H1 (cell line): ENCODE results near the gene BRPF3. TPM values are rescaled to one million over a fixed set of nuclear protein-coding genes. Genes with fewer than 3 reads are reported as not detected.

ENCODE experiments used
- CTCF ChIA-PET: fragments of 300-600 bp; sonication (Branson Sonifier 250); formaldehyde crosslinking; loops from one replicate; lab custom pipeline; 2021; ENCODE audit not compliant: partially characterized antibody; lab: Charles Lee
- POLR2A ChIA-PET: fragments of 300-600 bp; sonication (Branson Sonifier 250); formaldehyde crosslinking; loops from one replicate; lab custom pipeline; 2021; ENCODE audit warnings: inconsistent platforms; ENCODE audit not compliant: partially characterized antibody; lab: Charles Lee
- DNase-seq, 2 experiments: peaks; one replicate each; pipeline versions ENCODE4 v3.0.0 to v3.0.0-alpha.2; 2010 to 2022; ENCODE audit warnings: low spot score in 2 of 2, low read depth in 1 of 2, mixed read lengths in 1 of 2
- FAIRE-seq: peaks from 2 replicates; lab custom pipeline; 2011; peaks lifted over from hg19 to GRCh38; lab: Jason Lieb, UNC
- H2AFZ ChIP-seq: 2 replicates; pipeline ENCODE4 v1.8.1; 2012; ENCODE audit warnings: low read length, inconsistent platforms
- H2AK5ac ChIP-seq: 2 replicates; pipeline ENCODE4 v1.6.1; 2013; ENCODE audit warnings: low read depth, low read length
- H2BK120ac ChIP-seq: replicated peaks from 2 replicates; pipeline ENCODE3; 2013; ENCODE audit warnings: low read depth, low read length, inconsistent platforms
- H2BK12ac ChIP-seq: 2 replicates; pipeline ENCODE4 v1.6.1; 2013; ENCODE audit warnings: low read depth, low read length
- H2BK15ac ChIP-seq: 2 replicates; pipeline ENCODE4 v1.6.1; 2013; ENCODE audit warnings: low read length
- H2BK20ac ChIP-seq: 2 replicates; pipeline ENCODE4 v1.6.1; 2013; ENCODE audit warnings: low read length
- H2BK5ac ChIP-seq: 2 replicates; pipeline ENCODE4 v1.6.1; 2013; ENCODE audit warnings: low read depth, low read length
- H3K14ac ChIP-seq: 2 replicates; pipeline ENCODE4 v1.6.1; 2013; ENCODE audit warnings: inconsistent platforms; ENCODE audit not compliant: insufficient read length
- H3K18ac ChIP-seq: 2 replicates; pipeline ENCODE4 v1.6.1; 2013; ENCODE audit warnings: low read length; ENCODE audit errors: extremely low read depth
- H3K23ac ChIP-seq: 2 replicates; pipeline ENCODE4 v1.6.1; 2013; ENCODE audit warnings: inconsistent platforms; ENCODE audit not compliant: insufficient read length
- H3K23me2 ChIP-seq: 2 replicates; pipeline ENCODE4 v1.6.1; 2013; ENCODE audit warnings: low read depth, low read length
- H3K27ac ChIP-seq: 2 replicates; pipeline ENCODE4 v1.6.1; 2011; ENCODE audit warnings: low read depth, low read length, inconsistent platforms
- H3K27me3 ChIP-seq, 4 experiments: replicated peaks in 1 of 4; 1 replicate in 1 of 4; 2 replicates in 3 of 4; pipeline versions ENCODE4 v1.6.1 to v1.8.1; 2011 to 2013; ENCODE audit warnings: low read length in 3 of 4, mild to moderate bottlenecking in 3 of 4, inconsistent platforms in 2 of 4, mixed read lengths in 2 of 4, moderate library complexity in 1 of 4; ENCODE audit not compliant: control insufficient read depth in 3 of 4, insufficient read depth in 3 of 4; ENCODE audit errors: extremely low read depth in 1 of 4
- H3K36me3 ChIP-seq, 4 experiments: 2 replicates each; pipeline versions ENCODE4 v1.6.1 to v1.8.1; 2011 to 2013; ENCODE audit warnings: mild to moderate bottlenecking in 4 of 4, low read length in 3 of 4, moderate library complexity in 2 of 4, control low read depth in 1 of 4, inconsistent platforms in 1 of 4; ENCODE audit not compliant: insufficient read depth in 4 of 4, control insufficient read depth in 2 of 4
- H3K4ac ChIP-seq: replicated peaks from 2 replicates; pipeline ENCODE3; 2013; ENCODE audit warnings: low read length, low read depth, mixed read lengths, inconsistent platforms; ENCODE audit not compliant: insufficient read length
- H3K4me1 ChIP-seq, 4 experiments: replicated peaks in 1 of 4; 1 replicate in 1 of 4; 2 replicates in 3 of 4; pipeline versions ENCODE4 v1.6.1 to v1.8.1; 2011 to 2013; ENCODE audit warnings: low read length in 3 of 4, inconsistent platforms in 2 of 4, mixed read lengths in 1 of 4; ENCODE audit not compliant: insufficient read depth in 4 of 4, control insufficient read depth in 3 of 4
- H3K4me2 ChIP-seq, 2 experiments: 2 replicates each; pipeline versions ENCODE4 v1.6.1 to v1.8.1; 2011 to 2013; ENCODE audit warnings: low read depth in 2 of 2, low read length in 2 of 2, control low read depth in 1 of 2, inconsistent platforms in 1 of 2, mild to moderate bottlenecking in 1 of 2; ENCODE audit not compliant: insufficient read depth in 1 of 2
- H3K4me3 ChIP-seq, 4 experiments: fragments of 200-600, 300-600 bp in 1 of 4; sonication (generic), shearing (Covaris generic), sonication (Bioruptor Twin) in 1 of 4; 2 replicates each; pipeline versions ENCODE4 v1.5.1 to v1.8.1; 2011 to 2016; ENCODE audit warnings: low read length in 4 of 4, low read depth in 3 of 4, control low read depth in 2 of 4, inconsistent platforms in 2 of 4, mild to moderate bottlenecking in 2 of 4, mixed read lengths in 1 of 4, moderate library complexity in 1 of 4; ENCODE audit not compliant: insufficient read depth in 2 of 4; ENCODE audit errors: extremely low read depth in 1 of 4
- H3K56ac ChIP-seq: replicated peaks from 2 replicates; pipeline ENCODE3; 2013; ENCODE audit warnings: low read depth, mild to moderate bottlenecking, mixed read lengths, low read length, inconsistent platforms; ENCODE audit not compliant: insufficient read length
- H3K79me1 ChIP-seq: 2 replicates; pipeline ENCODE4 v1.6.1; 2013; ENCODE audit warnings: low read depth, low read length, control low read depth
- H3K79me2 ChIP-seq, 2 experiments: 2 replicates each; pipeline versions ENCODE4 v1.6.1 to v1.8.1; 2012 to 2013; ENCODE audit warnings: low read length in 2 of 2, mild to moderate bottlenecking in 2 of 2, inconsistent platforms in 1 of 2; ENCODE audit not compliant: insufficient read depth in 2 of 2, control insufficient read depth in 1 of 2
- H3K9ac ChIP-seq, 4 experiments: replicated peaks in 1 of 4; 1 replicate in 1 of 4; 2 replicates in 3 of 4; pipeline versions ENCODE4 v1.6.1 to v1.8.1; 2011 to 2013; ENCODE audit warnings: low read depth in 3 of 4, low read length in 3 of 4, control low read depth in 2 of 4, mild to moderate bottlenecking in 2 of 4, moderate library complexity in 2 of 4, inconsistent platforms in 1 of 4; ENCODE audit errors: extremely low read depth in 1 of 4
- H3K9me3 ChIP-seq, 2 experiments: 2 replicates each; pipeline versions ENCODE4 v1.6.1 to v1.8.1; 2012 to 2013; ENCODE audit warnings: mild to moderate bottlenecking in 2 of 2, moderate library complexity in 2 of 2, control low read depth in 1 of 2, inconsistent platforms in 1 of 2, low read depth in 1 of 2, low read length in 1 of 2, mixed read lengths in 1 of 2; ENCODE audit not compliant: insufficient read depth in 2 of 2
- H4K20me1 ChIP-seq, 2 experiments: replicated peaks in 1 of 2; 2 replicates each; pipeline versions ENCODE3 to v1.8.1; 2011 to 2013; ENCODE audit warnings: inconsistent platforms in 2 of 2, low read length in 2 of 2, mild to moderate bottlenecking in 1 of 2; ENCODE audit not compliant: insufficient read depth in 2 of 2, control insufficient read depth in 1 of 2
- H4K5ac ChIP-seq: 2 replicates; pipeline ENCODE4 v1.6.1; 2013; ENCODE audit warnings: low read length, low read depth, mixed read lengths, inconsistent platforms; ENCODE audit not compliant: insufficient read length
- H4K8ac ChIP-seq: 2 replicates; pipeline ENCODE4 v1.8.0; 2013; ENCODE audit warnings: mild to moderate bottlenecking, moderate library complexity, low read length, inconsistent platforms; ENCODE audit not compliant: insufficient read depth; ENCODE audit errors: extremely low read depth
- H4K91ac ChIP-seq: replicated peaks from 2 replicates; pipeline ENCODE3; 2013; ENCODE audit warnings: low read length, mixed read lengths, inconsistent platforms; ENCODE audit not compliant: insufficient read length
- ASH2L ChIP-seq: fragments of 200-600, 300-600 bp; sonication (generic); IDR thresholded peaks from one replicate; pipeline ENCODE4 v1.7.1; 2017; ENCODE audit warnings: low read length
- BCL11A ChIP-seq, 2 experiments: IDR thresholded peaks; one replicate each; pipeline ENCODE4 v1.6.1; 2011; ENCODE audit warnings: low read depth in 2 of 2, low read length in 2 of 2, mild to moderate bottlenecking in 2 of 2
- FOSL1 ChIP-seq: IDR thresholded peaks from 2 replicates; pipeline ENCODE4 v1.6.1; 2011; ENCODE audit warnings: mild to moderate bottlenecking, low read depth, low read length, moderate library complexity; ENCODE audit not compliant: insufficient read depth
- MAFK ChIP-seq: IDR thresholded peaks from 2 replicates; pipeline ENCODE4 v1.6.1; 2012; ENCODE audit warnings: low read depth, mild to moderate bottlenecking, improper control_type of control experiment, low read length
- RBBP5 ChIP-seq: IDR thresholded peaks from 2 replicates; pipeline ENCODE4 v1.7.1; 2012; ENCODE audit warnings: low read depth, mild to moderate bottlenecking, inconsistent platforms, low read length, moderate library complexity, borderline replicate concordance
- WGBS, 2 experiments: shearing (Covaris generic) in 1 of 2; methylation state at CpG; one replicate each; pipeline versions ENCODE4 v1.1.6 to v1.1.7; 2013 to 2015; ENCODE audit warnings: low lambda C conversion rate in 2 of 2, mixed read lengths in 2 of 2, inconsistent platforms in 1 of 2, low coverage in 1 of 2, missing lambda C conversion rate in 1 of 2; ENCODE audit not compliant: insufficient replicate concordance in 2 of 2, insufficient coverage in 1 of 2, insufficient read length in 1 of 2; ENCODE audit errors: extremely low coverage in 1 of 2, missing lambda C conversion rate in 1 of 2; 5-methylcytosine and 5-hydroxymethylcytosine counted together
- polyA plus RNA-seq, 7 experiments: library from polyadenylated mRNA; depleted of rRNA in 3 of 7; stranded (reverse) in 5 of 7; unstranded in 2 of 7; fragments of >200 nt in 5 of 7; fragments of 200-250 nt in 2 of 7; gene quantifications; 1 replicate in 5 of 7; 2 replicates in 1 of 7; 4 replicates in 1 of 7; pipeline versions ENCODE4 v1.2.1 to v1.2.3, GENCODE V29; 2011 to 2013; ENCODE audit warnings: missing spikeins in 2 of 7, mixed read lengths in 2 of 7
- total RNA-seq: library from RNA; stranded (reverse); fragmentation: NEBNext Ultra II Directional; extraction: Animal tissue kit (Norgen Biotek cat#: 25700); gene quantifications from 2 replicates; pipeline ENCODE4 v1.2.1, GENCODE V29; 2021
- TF ChIP-seq, protein P1 (sequence below), 3 experiments: IDR thresholded peaks; 1 replicate in 2 of 3; 2 replicates in 1 of 3; pipeline versions ENCODE4 v1.5.1 to v1.6.1; 2011; ENCODE audit warnings: low read length in 3 of 3, mild to moderate bottlenecking in 3 of 3, inconsistent platforms in 2 of 3, low read depth in 1 of 3, moderate library complexity in 1 of 3; ENCODE audit not compliant: insufficient read depth in 1 of 3; ENCODE audit errors: control extremely low read depth in 1 of 3

Gene BRPF3
- total and polyA plus RNA-seq, 2 of the 8 experiments (the other 6 are each of a cell fraction or from before 2014, with no cell fraction given): 26.0 to 37.5 TPM

DNA sequence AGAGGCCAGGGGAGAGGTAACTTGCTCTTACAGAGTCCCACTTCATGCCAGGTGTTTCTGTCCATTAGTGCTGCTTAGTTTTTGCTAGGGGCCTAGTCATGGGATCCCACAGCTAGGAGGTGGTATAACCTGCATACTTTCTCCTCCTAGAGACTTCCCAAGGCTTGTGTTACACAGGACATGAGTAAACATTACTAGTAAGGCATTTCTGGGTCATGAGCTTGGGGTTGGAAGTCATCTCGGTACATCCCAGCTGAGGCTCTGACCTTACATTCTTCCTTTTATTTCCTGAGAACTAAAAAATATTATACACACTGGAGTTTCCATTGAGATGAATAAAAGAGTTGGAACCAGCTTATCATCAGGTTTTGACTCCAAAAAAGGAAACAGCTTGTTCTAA lies 52.4 kb downstream of the BRPF3 start:
- Histone ChIP-seq H4K91ac (no peak overlapping the region), H2BK15ac (no peak overlapping the region), H3K9ac (no peak overlapping the region), H2AK5ac (no peak overlapping the region), H3K4me2 (no peak overlapping the region), H3K27me3 (no peaks in the 10 kb centered on the region), H3K4me3 (no peak overlapping the region), H3K23me2 (no peaks in the 10 kb centered on the region; the same call in none of the 2 replicates), H3K79me1 (no peaks in the 10 kb centered on the region), H3K4ac (no peak overlapping the region), H3K79me2 (no peaks in the 10 kb centered on the region), H3K18ac (no peak overlapping the region), H3K4me1 (peaks cover 6 to 13% (median 9%) of the 10 kb centered on the region in 4 experiments), H2BK20ac (no peak overlapping the region), H3K56ac (no peak overlapping the region), H3K23ac (no peak overlapping the region)
- FAIRE-seq: no peak
- no peak for DNase-seq
- 88% methylated on average over 1 of the region's 1 CpG; no CpG with 5 or more reads in 1 of the 2 experiments for WGBS, 2 experiments
- no peak for TF ChIP-seq MAFK
- TF ChIP-seq, protein P1, sequence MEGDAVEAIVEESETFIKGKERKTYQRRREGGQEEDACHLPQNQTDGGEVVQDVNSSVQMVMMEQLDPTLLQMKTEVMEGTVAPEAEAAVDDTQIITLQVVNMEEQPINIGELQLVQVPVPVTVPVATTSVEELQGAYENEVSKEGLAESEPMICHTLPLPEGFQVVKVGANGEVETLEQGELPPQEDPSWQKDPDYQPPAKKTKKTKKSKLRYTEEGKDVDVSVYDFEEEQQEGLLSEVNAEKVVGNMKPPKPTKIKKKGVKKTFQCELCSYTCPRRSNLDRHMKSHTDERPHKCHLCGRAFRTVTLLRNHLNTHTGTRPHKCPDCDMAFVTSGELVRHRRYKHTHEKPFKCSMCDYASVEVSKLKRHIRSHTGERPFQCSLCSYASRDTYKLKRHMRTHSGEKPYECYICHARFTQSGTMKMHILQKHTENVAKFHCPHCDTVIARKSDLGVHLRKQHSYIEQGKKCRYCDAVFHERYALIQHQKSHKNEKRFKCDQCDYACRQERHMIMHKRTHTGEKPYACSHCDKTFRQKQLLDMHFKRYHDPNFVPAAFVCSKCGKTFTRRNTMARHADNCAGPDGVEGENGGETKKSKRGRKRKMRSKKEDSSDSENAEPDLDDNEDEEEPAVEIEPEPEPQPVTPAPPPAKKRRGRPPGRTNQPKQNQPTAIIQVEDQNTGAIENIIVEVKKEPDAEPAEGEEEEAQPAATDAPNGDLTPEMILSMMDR (IDR thresholded peaks at IDR 0.05; ENCODE audit: control extremely low read depth in 1 of 3, insufficient read depth in 1 of 3, low read depth in 1 of 3, low read length in 3 of 3): peak in 1 of 3 experiments; percentile 4; a peak in 1 of 4 replicates
- TF ChIP-seq BCL11A (IDR thresholded peaks at IDR 0.05; ENCODE audit: low read depth in 2 of 2, low read length in 2 of 2): no peak
- no peak for TF ChIP-seq FOSL1
- no peak for TF ChIP-seq ASH2L
- no peak for TF ChIP-seq RBBP5
- TF ChIP-seq, all 59 proteins: peak for 1
- no peak overlapping the region for H3K14ac ChIP-seq
- no peak overlapping the region for H4K5ac ChIP-seq
- no peak overlapping the region for H2BK5ac ChIP-seq
- H2BK12ac ChIP-seq: no peak overlapping the region
- no peak overlapping the region for H2AFZ ChIP-seq
- no peaks in the 10 kb centered on the region for H4K20me1 ChIP-seq
- ChIA-PET POLR2A (interaction anchor here (1.7 kb wide), 1 partner anchor 19 kb away, joined by 4 read pairs; no protein-coding TSS in a partner anchor), CTCF (interaction anchor here (0.8 to 1.6 kb wide), 3 partner anchors 13 to 53 kb away, joined by 3 to 5 read pairs (median 4); no protein-coding TSS in a partner anchor)
- H4K8ac ChIP-seq: no peak overlapping the region; the same call in 1 of the 2 replicates
- no peaks in the 10 kb centered on the region for H3K9me3 ChIP-seq
- no peaks in the 10 kb centered on the region for H3K36me3 ChIP-seq
- no peak overlapping the region for H3K27ac ChIP-seq
- no peak overlapping the region for H2BK120ac ChIP-seq
